CD14-positive monocyte (primary cell): Measurements from ENCODE around the gene SRSF12. TPM values are rescaled to one million over a fixed set of nuclear protein-coding genes. Genes with fewer than 3 reads are reported as not detected.

Source experiments
- DNase-seq, 3 donors: peaks; one replicate each; pipeline ENCODE4 v3.0.0-alpha.2; 2011 to 2022
- H2AFZ ChIP-seq: 2 replicates; pipeline ENCODE4 v1.6.0; 2012; ENCODE audit warnings: mild to moderate bottlenecking, low read depth, low read length, inconsistent platforms; ENCODE audit not compliant: insufficient read depth, poor library complexity, severe bottlenecking
- H3K27ac ChIP-seq, 2 donors: 1 replicate in 1 of 2; 2 replicates in 1 of 2; pipeline ENCODE4 v1.5.1; 2012 to 2013; ENCODE audit warnings: low read length in 2 of 2, control low read depth in 1 of 2, inconsistent platforms in 1 of 2, low read depth in 1 of 2, mild to moderate bottlenecking in 1 of 2
- H3K27me3 ChIP-seq, 2 donors: one replicate each; pipeline versions ENCODE4 v1.6.0 to v1.6.1; 2011 to 2013; ENCODE audit warnings: low read length in 2 of 2; ENCODE audit not compliant: control insufficient read depth in 2 of 2, insufficient read depth in 2 of 2
- H3K36me3 ChIP-seq, 2 donors: replicated peaks in 1 of 2; 1 replicate in 1 of 2; 2 replicates in 1 of 2; pipeline versions ENCODE4 v1.5.1 to v1.6.1; 2012 to 2013; ENCODE audit warnings: low read length in 2 of 2, control low read depth in 1 of 2, inconsistent platforms in 1 of 2, mild to moderate bottlenecking in 1 of 2; ENCODE audit not compliant: insufficient read depth in 2 of 2, control insufficient read depth in 1 of 2
- H3K4me1 ChIP-seq, 2 donors: 1 replicate in 1 of 2; 2 replicates in 1 of 2; pipeline versions ENCODE4 v1.5.1 to v1.6.1; 2012 to 2013; ENCODE audit warnings: low read length in 2 of 2, control low read depth in 1 of 2, inconsistent platforms in 1 of 2, mild to moderate bottlenecking in 1 of 2, moderate library complexity in 1 of 2; ENCODE audit not compliant: insufficient read depth in 2 of 2, control insufficient read depth in 1 of 2
- H3K4me2 ChIP-seq: replicated peaks from 2 replicates; pipeline ENCODE3; 2012; ENCODE audit warnings: low read length, moderate library complexity, mild to moderate bottlenecking; ENCODE audit not compliant: poor library complexity, severe bottlenecking; ENCODE audit errors: extremely low read depth
- H3K4me3 ChIP-seq, 3 experiments: fragments of 200-600 bp in 1 of 3; sonication (generic) in 1 of 3; replicated peaks in 1 of 3; 1 replicate in 2 of 3; 2 replicates in 1 of 3; pipeline ENCODE4 v1.5.1; 2011 to 2013; ENCODE audit warnings: low read length in 3 of 3, mild to moderate bottlenecking in 3 of 3, control low read depth in 2 of 3, low read depth in 2 of 3, inconsistent platforms in 1 of 3, moderate library complexity in 1 of 3
- H3K79me2 ChIP-seq: 2 replicates; pipeline ENCODE4 v1.6.0; 2012; ENCODE audit warnings: mild to moderate bottlenecking, control low read depth, inconsistent platforms, low read length, moderate library complexity; ENCODE audit not compliant: insufficient read depth
- H3K9ac ChIP-seq: 2 replicates; pipeline ENCODE4 v1.6.0; 2017; ENCODE audit warnings: low read length, mild to moderate bottlenecking; ENCODE audit not compliant: insufficient read depth, poor library complexity, severe bottlenecking
- H3K9me3 ChIP-seq, 2 donors: replicated peaks in 1 of 2; 1 replicate in 1 of 2; 2 replicates in 1 of 2; pipeline versions ENCODE4 v1.5.1 to v1.6.1; 2012 to 2013; ENCODE audit warnings: low read length in 2 of 2, control low read depth in 1 of 2; ENCODE audit not compliant: control insufficient read depth in 1 of 2, insufficient read depth in 1 of 2
- H4K20me1 ChIP-seq: 2 replicates; pipeline ENCODE4 v1.6.0; 2012; ENCODE audit warnings: mild to moderate bottlenecking, low read length, control low read depth, moderate library complexity; ENCODE audit not compliant: insufficient read depth
- H3K27ac Mint-ChIP-seq, 7 donors: one replicate each; pipeline ENCODE4 v1.8.0; 2020; ENCODE audit warnings: mild to moderate bottlenecking in 7 of 7, mixed read lengths in 7 of 7, moderate library complexity in 6 of 7, inconsistent platforms in 2 of 7
- H3K27me3 Mint-ChIP-seq, 3 donors: one replicate each; pipeline ENCODE4 v1.8.0; 2021 to 2022; ENCODE audit warnings: low read depth in 3 of 3, mild to moderate bottlenecking in 3 of 3, mixed read lengths in 3 of 3, moderate library complexity in 3 of 3, inconsistent platforms in 1 of 3
- H3K36me3 Mint-ChIP-seq, 2 donors: one replicate each; pipeline ENCODE4 v1.8.0; 2020; ENCODE audit warnings: mixed read lengths in 2 of 2, inconsistent platforms in 1 of 2, mild to moderate bottlenecking in 1 of 2
- H3K4me1 Mint-ChIP-seq: one replicate; pipeline ENCODE4 v1.8.0; 2020; ENCODE audit warnings: mild to moderate bottlenecking, mixed read lengths
- H3K4me3 Mint-ChIP-seq, 2 donors: one replicate each; pipeline ENCODE4 v1.8.0; 2020; ENCODE audit warnings: mild to moderate bottlenecking in 2 of 2, mixed read lengths in 2 of 2, moderate library complexity in 1 of 2
- H3K9me3 Mint-ChIP-seq, 7 donors: one replicate each; pipeline ENCODE4 v1.8.0; 2020 to 2022; ENCODE audit warnings: mixed read lengths in 7 of 7, mild to moderate bottlenecking in 6 of 7, moderate library complexity in 6 of 7, inconsistent platforms in 2 of 7
- CTCF ChIP-seq: fragments of 200-600 bp; IDR thresholded peaks from one replicate; pipeline ENCODE4 v1.8.0; 2022; ENCODE audit warnings: antibody characterized with exemption, mild to moderate bottlenecking
- WGBS: methylation state at CpG from one replicate; pipeline ENCODE4 v1.1.5; 2013; ENCODE audit warnings: missing lambda C conversion rate; ENCODE audit not compliant: insufficient coverage; 5-methylcytosine and 5-hydroxymethylcytosine counted together
- intact Hi-C, 2 donors: fragments of 100-400 bp; cut with micrococcal nuclease; formaldehyde crosslinking; loops; one replicate each; pipeline versions ENCODE4 v1.15.0 to v1.15.1; 2023
- polyA plus RNA-seq, 3 donors: library from polyadenylated mRNA; depleted of rRNA in 1 of 3; unstranded in 2 of 3; stranded (reverse) in 1 of 3; fragments of 300-500 nt in 2 of 3; fragments of >200 nt in 1 of 3; fragmentation: Illumina TruSeq in 2 of 3; gene quantifications; 1 replicate in 2 of 3; 2 replicates in 1 of 3; pipeline ENCODE4 v1.2.3, GENCODE V29; 2012 to 2021

SRSF12 gene
- polyA plus RNA-seq, 3 donors: 0.04 TPM; not detected in 2

- TF ChIP-seq CTCF: no peak
- no peak for DNase-seq
- Mint-ChIP-seq H3K9me3 (peaks cover 0 to 2% (median 0%) of the 10 kb centered on the region in 7 donors), H3K27me3 (no peaks in the 10 kb centered on the region), H3K4me3 (no peak overlapping the region), H3K27ac (no peak overlapping the region), H3K36me3 (peaks cover 0 to 2% of the 10 kb centered on the region in 2 donors), H3K4me1 (no peaks in the 10 kb centered on the region)
- Histone ChIP-seq H2AFZ (no peak overlapping the region), H3K79me2 (no peaks in the 10 kb centered on the region), H3K36me3 (no peaks in the 10 kb centered on the region), H3K4me3 (no peak overlapping the region), H3K27me3 (no peaks in the 10 kb centered on the region), H3K9me3 (no peaks in the 10 kb centered on the region), H3K4me2 (no peak overlapping the region), H3K27ac (no peak overlapping the region), H3K4me1 (no peaks in the 10 kb centered on the region), H3K9ac (no peak overlapping the region), H4K20me1 (peaks cover 8% of the 10 kb centered on the region)
- WGBS: 100% methylated on average over 6 of the region's 8 CpGs
- intact Hi-C loops: no loop called here
Measured at GRCh38 chr6:89098461-89098860, 19.4 kb downstream of the SRSF12 start.

- H3K27ac ChIP-seq: peak overlapping the region in 1 of 2 donors; percentile 60
- H3K4me3 Mint-ChIP-seq: peak overlapping the region in 1 of 2 donors; percentile 58
- peaks cover 29% of the 10 kb centered on the region in 2 donors for H3K36me3 ChIP-seq
- H3K27me3 ChIP-seq: no peaks in the 10 kb centered on the region
- H3K4me2 ChIP-seq: peak overlapping the region; percentile 15
- H2AFZ ChIP-seq: no peak overlapping the region
- TF ChIP-seq CTCF: no peak
- H3K4me3 ChIP-seq: peak overlapping the region in 1 of 3 experiments; percentile 32
- no CpG with 5 or more reads among the region's 1 CpG for WGBS
- H3K9me3 ChIP-seq: no peaks in the 10 kb centered on the region
- peaks cover 31 to 35% of the 10 kb centered on the region in 2 donors for H3K36me3 Mint-ChIP-seq
- peaks cover 74% of the 10 kb centered on the region for H3K4me1 Mint-ChIP-seq
- H3K4me1 ChIP-seq: peaks cover 43 to 50% of the 10 kb centered on the region in 2 donors
- no peaks in the 10 kb centered on the region for H3K27me3 Mint-ChIP-seq
- peak in 2 of 3 donors; percentile 47 to 77 for DNase-seq
- intact Hi-C loops: loop anchor here (10.0 kb wide), 1 partner anchor 267 kb away; the partner anchor contains the start of gene UBE2J1 (in 2 of the 2)
- H3K9ac ChIP-seq: no peak overlapping the region
- H3K9me3 Mint-ChIP-seq: peaks cover 0 to 9% (median 0%) of the 10 kb centered on the region in 7 donors
- peak overlapping the region; percentile 57 to 91 (median 85) for H3K27ac Mint-ChIP-seq
- peaks cover 88% of the 10 kb centered on the region for H4K20me1 ChIP-seq
- H3K79me2 ChIP-seq: peaks cover 35% of the 10 kb centered on the region
Measured at GRCh38 chr6:89087881-89088280, 30.0 kb downstream of the SRSF12 start.
